ENCODE measurements around the gene MCUB. TPM values are rescaled to one million over a fixed set of nuclear protein-coding genes. Genes with fewer than 3 reads are reported as not detected.
A peak's percentile ranks its signal among the peaks of the same experiment; 100 is the strongest.
"Not testable (repeated sequence)": the region's sequence is repeated elsewhere in the genome, so short reads cannot be mapped to it uniquely, and the experiment has no call there.

MCUB gene
- total RNA-seq, 1 experiment from 2014 or later, result 103 TPM

- DNase-seq (ENCODE audit: low spot score), result not testable (repeated sequence)
Observed at GRCh38 chr4:109678472-109678871, 118.4 kb downstream of the MCUB start.

- DNase-seq (ENCODE audit: low spot score), result not testable (repeated sequence)
Observed at GRCh38 chr4:109678925-109679324, 118.9 kb downstream of the MCUB start.

GRCh38 chr4:109682875-109683274 lies 122.8 kb downstream of the MCUB start:
- no peak for DNase-seq (ENCODE audit: low spot score)

GRCh38 chr4:109683621-109684253 lies 123.7 kb downstream of the MCUB start:
- DNase-seq (ENCODE audit: low spot score), result no peak

- no peak for DNase-seq (ENCODE audit: low spot score)
Observed at GRCh38 chr4:109684727-109685126, 124.7 kb downstream of the MCUB start.

- DNase-seq (ENCODE audit: low spot score), result no peak
Observed at GRCh38 chr4:109690690-109691410, 130.8 kb downstream of the MCUB start.

- DNase-seq (ENCODE audit: low spot score), result no peak
Observed at GRCh38 chr4:109691411-109691920, 131.4 kb downstream of the MCUB start.

- DNase-seq (ENCODE audit: low spot score), result no peak
Observed at GRCh38 chr4:109698656-109699055, 138.6 kb downstream of the MCUB start.

- no peak for DNase-seq (ENCODE audit: low spot score)
Observed at GRCh38 chr4:109699553-109700225, 139.6 kb downstream of the MCUB start.

GRCh38 chr4:109701566-109702410 lies 141.7 kb downstream of the MCUB start:
- DNase-seq (ENCODE audit: low spot score), result no peak

- DNase-seq (ENCODE audit: low spot score), result peak; percentile 57
Observed at GRCh38 chr4:109702950-109703663, 143.1 kb downstream of the MCUB start, which contains the start of gene CASP6. TSS of gene CASP6 (minus strand) at chr4:109703445. CDS start at chr4:109703395, 50 bp downstream.

GRCh38 chr4:109703664-109704361 lies 143.8 kb downstream of the MCUB start:
- DNase-seq (ENCODE audit: low spot score), result no peak

GRCh38 chr4:109708435-109708834 lies 148.4 kb downstream of the MCUB start:
- no peak for DNase-seq (ENCODE audit: low spot score)

GRCh38 chr4:109708990-109709389 lies 148.9 kb downstream of the MCUB start:
- no peak for DNase-seq (ENCODE audit: low spot score)

GRCh38 chr4:109713500-109713899 lies 153.5 kb downstream of the MCUB start:
- DNase-seq (ENCODE audit: low spot score), result no peak

GRCh38 chr4:109718759-109719158 lies 158.7 kb downstream of the MCUB start:
- DNase-seq (ENCODE audit: low spot score), result no peak

GRCh38 chr4:109719604-109720003 lies 159.6 kb downstream of the MCUB start:
- DNase-seq (ENCODE audit: low spot score), result no peak

- DNase-seq (ENCODE audit: low spot score), result peak; percentile 65
Observed at GRCh38 chr4:109721033-109721432, 161.0 kb downstream of the MCUB start.

GRCh38 chr4:109722357-109722756 lies 162.3 kb downstream of the MCUB start:
- no peak for DNase-seq (ENCODE audit: low spot score)

GRCh38 chr4:109723110-109723509 lies 163.1 kb downstream of the MCUB start:
- DNase-seq (ENCODE audit: low spot score), result no peak

All from A172 (cell line).